ENCODE measurements around the gene GDF2.

The GDF2 gene

DNA sequence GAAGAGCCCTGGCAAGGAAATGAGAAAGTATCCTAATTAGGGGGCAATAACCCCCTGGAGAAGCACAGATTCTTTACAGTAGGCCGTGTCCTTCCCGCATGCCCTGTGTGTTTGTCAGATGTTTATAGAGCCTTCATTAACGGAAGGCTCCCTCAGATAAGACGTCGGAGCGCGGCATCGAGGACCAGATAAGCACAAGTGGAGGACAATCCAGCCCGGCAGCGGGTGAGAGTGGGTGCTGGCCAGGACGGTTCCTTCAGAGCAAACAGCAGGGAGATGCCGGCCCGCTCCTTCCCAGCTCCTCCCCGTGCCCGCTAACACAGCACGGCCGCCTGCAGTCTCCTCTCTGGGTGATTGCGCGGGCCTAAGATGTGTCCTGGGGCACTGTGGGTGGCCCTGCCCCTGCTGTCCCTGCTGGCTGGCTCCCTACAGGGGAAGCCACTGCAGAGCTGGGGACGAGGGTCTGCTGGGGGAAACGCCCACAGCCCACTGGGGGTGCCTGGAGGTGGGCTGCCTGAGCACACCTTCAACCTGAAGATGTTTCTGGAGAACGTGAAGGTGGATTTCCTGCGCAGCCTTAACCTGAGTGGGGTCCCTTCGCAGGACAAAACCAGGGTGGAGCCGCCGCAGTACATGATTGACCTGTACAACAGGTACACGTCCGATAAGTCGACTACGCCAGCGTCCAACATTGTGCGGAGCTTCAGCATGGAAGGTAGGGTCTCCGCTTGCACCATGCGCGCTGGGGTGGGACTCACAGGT lies at the start of gene GDF2:
Gene GDF2 (plus strand): TSS at position 155 of the 762 bp plus-strand sequence. CDS start 215 bp downstream, at position 370.
- H3K9me3 ChIP-seq (ENCODE audit: control insufficient read depth in 2 of 2, low read length in 2 of 2), result no peaks in the 10 kb centered on the region
- H3K27me3 ChIP-seq (ENCODE audit: control insufficient read depth in 1 of 2, insufficient read depth in 2 of 2, low read length in 2 of 2), result peaks cover 5 to 6% of the 10 kb centered on the region in 2 donors
- H3K36me3 ChIP-seq (ENCODE audit: control insufficient read depth in 2 of 2, insufficient read depth in 2 of 2, low read length in 2 of 2), result no peaks in the 10 kb centered on the region
- H3K27ac ChIP-seq (ENCODE audit: low read length), result no peak within 1 kb of the TSS
- H3K9ac ChIP-seq (ENCODE audit: low read length in 2 of 2), result no peak within 1 kb of the TSS
- no peaks in the 10 kb centered on the region for H3K4me1 ChIP-seq (ENCODE audit: control insufficient read depth, insufficient read depth, low read length)
- H3K4me3 ChIP-seq (ENCODE audit: low read length in 2 of 2), result no peak within 1 kb of the TSS

DNA sequence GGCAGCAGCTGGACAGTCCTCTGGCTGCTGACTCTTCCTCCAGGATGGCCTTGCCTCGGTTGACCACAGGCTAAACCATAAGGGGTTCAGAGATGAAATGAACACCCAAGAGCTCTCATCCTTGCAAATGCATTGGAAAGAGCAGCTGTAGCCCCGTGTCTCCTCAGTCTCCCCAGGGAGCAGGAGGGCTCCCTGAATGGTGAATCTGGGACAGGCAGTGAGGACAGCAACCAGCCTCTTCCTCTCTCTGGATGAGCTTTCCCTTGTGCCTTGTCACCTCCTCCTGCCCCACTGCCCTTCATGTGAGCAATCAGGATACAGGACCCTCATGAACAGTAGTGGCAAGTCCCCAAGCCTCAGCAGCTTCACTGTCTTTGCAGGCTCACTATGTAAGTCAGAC lies 46.2 kb upstream of the GDF2 start:
- Histone ChIP-seq H3K27ac (ENCODE audit: low read length) (no peak overlapping the region), H3K36me3 (ENCODE audit: control insufficient read depth in 2 of 2, insufficient read depth in 2 of 2, low read length in 2 of 2) (no peaks in the 10 kb centered on the region), H3K4me3 (ENCODE audit: low read length in 2 of 2) (no peak overlapping the region), H3K9ac (ENCODE audit: low read length in 2 of 2) (no peak overlapping the region), H3K9me3 (ENCODE audit: control insufficient read depth in 2 of 2, low read length in 2 of 2) (peaks cover 0 to 2% of the 10 kb centered on the region in 2 donors), H3K4me1 (ENCODE audit: control insufficient read depth, insufficient read depth, low read length) (no peaks in the 10 kb centered on the region), H3K27me3 (ENCODE audit: control insufficient read depth in 1 of 2, insufficient read depth in 2 of 2, low read length in 2 of 2) (no peaks in the 10 kb centered on the region)

- Histone ChIP-seq H3K9me3 (ENCODE audit: control insufficient read depth in 2 of 2, low read length in 2 of 2) (peaks cover 0 to 2% of the 10 kb centered on the region in 2 donors), H3K27ac (ENCODE audit: low read length) (no peak overlapping the region), H3K4me3 (ENCODE audit: low read length in 2 of 2) (no peak overlapping the region), H3K9ac (ENCODE audit: low read length in 2 of 2) (no peak overlapping the region), H3K27me3 (ENCODE audit: control insufficient read depth in 1 of 2, insufficient read depth in 2 of 2, low read length in 2 of 2) (no peaks in the 10 kb centered on the region), H3K4me1 (ENCODE audit: control insufficient read depth, insufficient read depth, low read length) (no peaks in the 10 kb centered on the region), H3K36me3 (ENCODE audit: control insufficient read depth in 2 of 2, insufficient read depth in 2 of 2, low read length in 2 of 2) (no peaks in the 10 kb centered on the region)
These were observed 45.5 kb upstream of the GDF2 start for GRCh38 chr10:47276576-47277351.

GRCh38 chr10:47277352-47278151 lies 44.7 kb upstream of the GDF2 start:
- H3K9me3 ChIP-seq (ENCODE audit: control insufficient read depth in 2 of 2, low read length in 2 of 2), result peaks cover 0 to 2% of the 10 kb centered on the region in 2 donors

DNA sequence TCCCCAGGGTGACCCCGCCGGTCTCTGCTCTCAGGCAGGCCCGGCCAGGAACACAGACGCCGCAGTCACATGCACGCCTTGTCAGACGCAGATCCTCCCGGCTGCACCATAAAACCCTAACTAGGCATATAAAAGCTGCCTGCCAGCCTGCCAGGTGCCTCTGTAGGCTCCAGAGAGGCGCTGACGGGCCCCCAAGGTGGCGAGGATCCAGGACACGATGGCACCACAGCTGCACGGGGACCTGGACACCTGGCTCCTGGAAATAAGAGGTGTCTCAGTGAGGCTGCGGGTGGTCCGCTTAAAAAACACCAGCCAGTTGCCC lies 44.1 kb upstream of the GDF2 start:
- no peak overlapping the region for H3K9ac ChIP-seq (ENCODE audit: low read length in 2 of 2)
- no peaks in the 10 kb centered on the region for H3K4me1 ChIP-seq (ENCODE audit: control insufficient read depth, insufficient read depth, low read length)
- H3K4me3 ChIP-seq (ENCODE audit: low read length in 2 of 2), result no peak overlapping the region
- H3K9me3 ChIP-seq (ENCODE audit: control insufficient read depth in 2 of 2, low read length in 2 of 2), result peaks cover 0 to 2% of the 10 kb centered on the region in 2 donors
- H3K36me3 ChIP-seq (ENCODE audit: control insufficient read depth in 2 of 2, insufficient read depth in 2 of 2, low read length in 2 of 2), result no peaks in the 10 kb centered on the region
- no peak overlapping the region for H3K27ac ChIP-seq (ENCODE audit: low read length)
- peaks cover 0 to 2% of the 10 kb centered on the region in 2 donors for H3K27me3 ChIP-seq (ENCODE audit: control insufficient read depth in 1 of 2, insufficient read depth in 2 of 2, low read length in 2 of 2)

More at GRCh38 chr10:47277352-47278151, 44.7 kb upstream of the GDF2 start:
- Histone ChIP-seq H3K9ac (ENCODE audit: low read length in 2 of 2) (no peak overlapping the region), H3K27ac (ENCODE audit: low read length) (no peak overlapping the region), H3K36me3 (ENCODE audit: control insufficient read depth in 2 of 2, insufficient read depth in 2 of 2, low read length in 2 of 2) (no peaks in the 10 kb centered on the region), H3K27me3 (ENCODE audit: control insufficient read depth in 1 of 2, insufficient read depth in 2 of 2, low read length in 2 of 2) (peaks cover 0 to 2% of the 10 kb centered on the region in 2 donors), H3K4me3 (ENCODE audit: low read length in 2 of 2) (no peak overlapping the region), H3K4me1 (ENCODE audit: control insufficient read depth, insufficient read depth, low read length) (no peaks in the 10 kb centered on the region)

DNA sequence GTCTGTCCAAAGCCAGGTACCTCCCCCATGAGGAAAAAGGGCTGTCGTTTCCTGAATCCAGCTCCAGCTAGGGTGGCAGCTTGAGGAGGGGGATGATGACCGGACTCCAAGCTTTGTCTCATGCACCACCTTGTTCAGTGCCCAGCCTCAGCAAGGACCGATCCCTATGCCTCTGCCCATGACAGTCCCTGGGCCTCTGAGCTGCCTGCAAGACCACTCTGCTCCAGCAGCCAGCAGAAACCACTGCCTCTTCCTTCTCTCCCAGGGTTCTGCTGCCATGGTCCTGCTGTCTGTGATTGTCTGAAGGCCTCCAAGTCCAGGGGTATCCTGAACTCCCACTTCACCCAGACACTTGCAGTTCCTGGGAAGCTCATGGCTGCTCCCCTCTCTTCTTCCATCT lies 43.5 kb upstream of the GDF2 start:
- H3K27ac ChIP-seq (ENCODE audit: low read length), result no peak overlapping the region
- H3K9me3 ChIP-seq (ENCODE audit: control insufficient read depth in 2 of 2, low read length in 2 of 2), result peaks cover 0 to 1% of the 10 kb centered on the region in 2 donors
- peaks cover 0 to 2% of the 10 kb centered on the region in 2 donors for H3K27me3 ChIP-seq (ENCODE audit: control insufficient read depth in 1 of 2, insufficient read depth in 2 of 2, low read length in 2 of 2)

DNA sequence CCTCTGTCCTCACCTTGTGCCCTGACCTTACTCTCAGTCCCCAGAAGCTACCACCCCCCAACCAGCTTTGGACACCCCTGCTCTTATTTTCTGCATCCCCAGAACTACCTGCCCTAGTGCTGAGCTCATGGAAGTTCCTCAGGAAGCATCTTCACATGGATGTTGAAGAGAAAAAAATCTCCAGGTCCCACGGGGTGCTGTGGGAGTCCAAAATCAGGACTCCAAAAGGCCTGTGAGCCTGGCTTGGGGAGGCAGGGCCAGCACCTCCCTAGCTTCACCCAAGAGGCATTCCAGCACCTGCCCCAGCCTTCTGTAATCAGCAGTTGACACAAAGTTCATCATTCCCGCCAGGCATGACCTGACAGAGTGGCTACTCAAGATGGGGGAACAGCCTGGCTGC lies 43.0 kb upstream of the GDF2 start:
- peaks cover 0 to 2% of the 10 kb centered on the region in 2 donors for H3K27me3 ChIP-seq (ENCODE audit: control insufficient read depth in 1 of 2, insufficient read depth in 2 of 2, low read length in 2 of 2)
- no peak overlapping the region for H3K9ac ChIP-seq (ENCODE audit: low read length in 2 of 2)
- no peaks in the 10 kb centered on the region for H3K36me3 ChIP-seq (ENCODE audit: control insufficient read depth in 2 of 2, insufficient read depth in 2 of 2, low read length in 2 of 2)
- H3K27ac ChIP-seq (ENCODE audit: low read length), result no peak overlapping the region
- no peak overlapping the region for H3K4me3 ChIP-seq (ENCODE audit: low read length in 2 of 2)
- no peaks in the 10 kb centered on the region for H3K9me3 ChIP-seq (ENCODE audit: control insufficient read depth in 2 of 2, low read length in 2 of 2)
- H3K4me1 ChIP-seq (ENCODE audit: control insufficient read depth, insufficient read depth, low read length), result no peaks in the 10 kb centered on the region

More for the DNA sequence above, 43.5 kb upstream of the GDF2 start:
- Histone ChIP-seq H3K4me3 (ENCODE audit: low read length in 2 of 2) (no peak overlapping the region), H3K36me3 (ENCODE audit: control insufficient read depth in 2 of 2, insufficient read depth in 2 of 2, low read length in 2 of 2) (no peaks in the 10 kb centered on the region), H3K9ac (ENCODE audit: low read length in 2 of 2) (no peak overlapping the region), H3K4me1 (ENCODE audit: control insufficient read depth, insufficient read depth, low read length) (no peaks in the 10 kb centered on the region)

DNA sequence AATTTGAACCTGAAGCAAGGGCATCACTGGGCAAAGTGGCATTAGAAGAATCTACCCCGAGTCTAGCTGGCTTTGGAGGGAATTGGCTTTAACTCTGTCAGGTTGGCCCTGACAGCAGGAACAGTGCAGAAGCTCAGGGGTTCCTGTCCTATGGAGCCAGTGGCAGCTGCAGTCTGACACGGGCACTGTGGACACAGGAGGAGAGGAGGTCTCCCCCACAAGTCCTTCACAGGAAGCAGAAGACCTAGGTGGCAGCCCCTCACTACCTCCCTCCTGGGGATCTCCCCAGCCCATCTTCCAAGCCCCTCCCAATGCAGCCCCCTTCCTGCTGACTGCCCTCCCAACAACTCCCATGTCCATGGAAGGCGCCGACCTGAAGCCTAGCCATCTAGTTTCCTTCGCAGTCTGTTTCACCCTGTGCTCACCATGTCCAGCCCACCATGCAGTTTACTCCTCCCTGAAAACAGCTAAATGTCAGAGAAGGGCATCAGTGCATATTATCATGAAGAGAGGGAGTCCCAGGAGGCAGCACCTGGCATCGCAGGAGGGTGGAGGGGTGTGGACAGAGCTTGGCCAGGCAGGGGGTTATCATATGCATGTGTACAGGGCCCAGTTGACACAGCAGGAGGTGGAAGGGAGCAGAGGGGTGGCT lies 40.1 kb upstream of the GDF2 start:
- no peaks in the 10 kb centered on the region for H3K4me1 ChIP-seq (ENCODE audit: control insufficient read depth, insufficient read depth, low read length)
- no peaks in the 10 kb centered on the region for H3K36me3 ChIP-seq (ENCODE audit: control insufficient read depth in 2 of 2, insufficient read depth in 2 of 2, low read length in 2 of 2)
- peaks cover 0 to 2% of the 10 kb centered on the region in 2 donors for H3K27me3 ChIP-seq (ENCODE audit: control insufficient read depth in 1 of 2, insufficient read depth in 2 of 2, low read length in 2 of 2)
- H3K4me3 ChIP-seq (ENCODE audit: low read length in 2 of 2), result no peak overlapping the region
- no peaks in the 10 kb centered on the region for H3K9me3 ChIP-seq (ENCODE audit: control insufficient read depth in 2 of 2, low read length in 2 of 2)
- no peak overlapping the region for H3K9ac ChIP-seq (ENCODE audit: low read length in 2 of 2)
- no peak overlapping the region for H3K27ac ChIP-seq (ENCODE audit: low read length)

GRCh38 chr10:47282657-47283018 lies 39.6 kb upstream of the GDF2 start:
- H3K27me3 ChIP-seq (ENCODE audit: control insufficient read depth in 1 of 2, insufficient read depth in 2 of 2, low read length in 2 of 2), result peaks cover 0 to 2% of the 10 kb centered on the region in 2 donors
- H3K9me3 ChIP-seq (ENCODE audit: control insufficient read depth in 2 of 2, low read length in 2 of 2), result no peaks in the 10 kb centered on the region
- no peaks in the 10 kb centered on the region for H3K4me1 ChIP-seq (ENCODE audit: control insufficient read depth, insufficient read depth, low read length)
- H3K36me3 ChIP-seq (ENCODE audit: control insufficient read depth in 2 of 2, insufficient read depth in 2 of 2, low read length in 2 of 2), result no peaks in the 10 kb centered on the region
- no peak overlapping the region for H3K27ac ChIP-seq (ENCODE audit: low read length)
- no peak overlapping the region for H3K9ac ChIP-seq (ENCODE audit: low read length in 2 of 2)
- no peak overlapping the region for H3K4me3 ChIP-seq (ENCODE audit: low read length in 2 of 2)

DNA sequence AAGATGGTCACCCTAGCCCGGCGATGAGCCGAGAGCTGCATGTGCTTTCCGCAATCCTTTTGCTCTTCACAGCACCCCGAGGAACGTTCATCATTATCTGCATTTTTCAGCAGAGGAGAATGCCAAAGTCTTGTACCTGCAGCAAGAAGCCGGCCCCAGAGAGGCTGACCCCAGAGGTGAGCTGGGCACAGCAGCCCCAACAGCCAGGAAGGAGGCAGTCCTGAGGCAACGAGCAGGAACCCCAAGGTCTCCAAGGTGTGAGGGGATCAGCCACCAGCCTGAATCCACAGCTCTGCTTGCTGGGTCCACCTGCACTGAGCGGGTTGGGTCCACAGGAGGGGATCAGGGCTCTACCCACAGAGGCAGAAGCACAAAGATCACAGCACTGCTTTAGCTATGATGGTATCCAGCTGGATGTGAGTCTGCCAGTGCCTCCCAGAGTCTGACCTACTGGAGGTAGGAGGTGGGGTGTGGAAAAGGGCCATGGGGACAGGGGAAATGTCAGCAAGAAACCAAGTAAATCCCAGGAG lies 39.1 kb upstream of the GDF2 start:
- Histone ChIP-seq H3K27me3 (ENCODE audit: control insufficient read depth in 1 of 2, insufficient read depth in 2 of 2, low read length in 2 of 2) (peaks cover 0 to 3% of the 10 kb centered on the region in 2 donors), H3K36me3 (ENCODE audit: control insufficient read depth in 2 of 2, insufficient read depth in 2 of 2, low read length in 2 of 2) (no peaks in the 10 kb centered on the region), H3K4me1 (ENCODE audit: control insufficient read depth, insufficient read depth, low read length) (no peaks in the 10 kb centered on the region), H3K4me3 (ENCODE audit: low read length in 2 of 2) (no peak overlapping the region), H3K9ac (ENCODE audit: low read length in 2 of 2) (no peak overlapping the region), H3K27ac (ENCODE audit: low read length) (no peak overlapping the region), H3K9me3 (ENCODE audit: control insufficient read depth in 2 of 2, low read length in 2 of 2) (no peaks in the 10 kb centered on the region)

Measured in stomach smooth muscle (tissue), 2 donors.